K562 (cell line): ENCODE data around the gene PKP1.

Source experiments
- ASH1L ChIP-seq: fragments of 450-650 bp; IDR thresholded peaks from 2 replicates; pipeline ENCODE4 v1.6.1; 2018; ENCODE audit warnings: borderline replicate concordance, mild to moderate bottlenecking, low read depth; ENCODE audit not compliant: partially characterized antibody
- CTCF ChIP-seq, 3 experiments: IDR thresholded peaks in 2 of 3; conservative IDR thresholded peaks in 1 of 3; 2 replicates each; pipeline ENCODE4 v1.5.1; 2011 to 2012; ENCODE audit warnings: low read length in 3 of 3, mild to moderate bottlenecking in 3 of 3, control low read depth in 2 of 3, improper control_type of control experiment in 1 of 3, inconsistent platforms in 1 of 3, low read depth in 1 of 3, mixed read lengths in 1 of 3, moderate library complexity in 1 of 3; ENCODE audit not compliant: insufficient read depth in 2 of 3
- ETV1 ChIP-seq: fragments of 450-650 bp; conservative IDR thresholded peaks from 2 replicates; pipeline ENCODE4 v1.6.1; 2016; ENCODE audit warnings: missing genetic modification characterization, control low read depth, low read depth, missing compliant biosample characterization
- KAT8 ChIP-seq: fragments of 450-650 bp; IDR thresholded peaks from 2 replicates; pipeline ENCODE4 v1.6.1; 2016; ENCODE audit warnings: low read depth, mild to moderate bottlenecking
- L3MBTL2 ChIP-seq: fragments of 450-650 bp; IDR thresholded peaks from 2 replicates; pipeline ENCODE4 v1.6.1; 2016; ENCODE audit warnings: mild to moderate bottlenecking, moderate library complexity
- POLR2A ChIP-seq: fragments of 450-650 bp; conservative IDR thresholded peaks from 2 replicates; pipeline ENCODE4 v1.6.1; 2016
- SETDB1 ChIP-seq: IDR thresholded peaks from one replicate; pipeline ENCODE4 v1.6.1; 2012; ENCODE audit warnings: low read length, control low read depth, inconsistent platforms
- TAF1 ChIP-seq: IDR thresholded peaks from 2 replicates; pipeline ENCODE4 v1.6.1; 2011; ENCODE audit warnings: mild to moderate bottlenecking, low read length, moderate library complexity; ENCODE audit not compliant: insufficient read depth, control insufficient read depth, severe bottlenecking; ENCODE audit errors: extremely low read depth
- TBP ChIP-seq: optimal IDR thresholded peaks from 2 replicates; pipeline ENCODE3; 2011; ENCODE audit warnings: low read depth, low read length, improper control_type of control experiment
- TFAP4 ChIP-seq: sonication (generic); formaldehyde crosslinking; IDR thresholded peaks from 2 replicates; pipeline ENCODE4 v1.8.0; 2022; ENCODE audit warnings: missing genetic modification reagents, mild to moderate bottlenecking, moderate library complexity, borderline replicate concordance
- USF2 ChIP-seq: sonication (generic); formaldehyde crosslinking; IDR thresholded peaks from 2 replicates; pipeline ENCODE4 v1.5.0; 2020; ENCODE audit warnings: missing genetic modification reagents

GRCh38 chr1:201277441-201277840, 5.9 kb upstream of the PKP1 start:
- TF ChIP-seq L3MBTL2 (no peak), TBP (no peak), USF2 (no peak), SETDB1 (no peak), TFAP4 (CRISPR knock-in tag) (no peak), ASH1L (no peak), ETV1 (tag) (no peak), CTCF (IDR thresholded peaks at IDR 0.05 in 2 of 3, conservative IDR thresholded peaks at IDR 0.05 in 1 of 3; ENCODE audit: insufficient read depth in 2 of 3, low read depth in 1 of 3, low read length in 3 of 3) (no peak), POLR2A (no peak), KAT8 (no peak), TAF1 (no peak)
